Measurements from ENCODE around the gene ZNF8.

Gene ZNF8

DNA sequence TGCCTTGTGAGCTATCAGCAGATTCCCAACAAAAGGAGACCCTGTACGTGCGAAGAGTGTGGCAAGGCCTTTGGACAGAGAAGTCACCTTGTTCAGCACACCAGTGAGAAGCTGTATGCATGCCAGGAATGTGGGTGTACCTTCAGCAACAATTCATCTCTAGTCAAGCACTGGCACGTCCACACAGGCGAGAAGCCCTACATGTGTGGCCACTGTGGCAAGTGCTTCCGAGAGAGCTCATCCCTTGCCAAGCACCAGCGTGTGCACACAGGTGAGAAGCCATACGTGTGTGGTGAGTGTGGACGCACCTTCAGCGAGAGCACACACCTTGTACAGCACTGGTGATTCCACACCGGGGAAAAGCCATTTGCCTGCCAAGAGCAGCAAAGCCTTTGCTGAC lies 40.5 kb downstream of the ZNF8 start:
- no peak overlapping the region for H3K27ac ChIP-seq
- no peak overlapping the region for H3K4me3 ChIP-seq
- TF ChIP-seq, protein P1, sequence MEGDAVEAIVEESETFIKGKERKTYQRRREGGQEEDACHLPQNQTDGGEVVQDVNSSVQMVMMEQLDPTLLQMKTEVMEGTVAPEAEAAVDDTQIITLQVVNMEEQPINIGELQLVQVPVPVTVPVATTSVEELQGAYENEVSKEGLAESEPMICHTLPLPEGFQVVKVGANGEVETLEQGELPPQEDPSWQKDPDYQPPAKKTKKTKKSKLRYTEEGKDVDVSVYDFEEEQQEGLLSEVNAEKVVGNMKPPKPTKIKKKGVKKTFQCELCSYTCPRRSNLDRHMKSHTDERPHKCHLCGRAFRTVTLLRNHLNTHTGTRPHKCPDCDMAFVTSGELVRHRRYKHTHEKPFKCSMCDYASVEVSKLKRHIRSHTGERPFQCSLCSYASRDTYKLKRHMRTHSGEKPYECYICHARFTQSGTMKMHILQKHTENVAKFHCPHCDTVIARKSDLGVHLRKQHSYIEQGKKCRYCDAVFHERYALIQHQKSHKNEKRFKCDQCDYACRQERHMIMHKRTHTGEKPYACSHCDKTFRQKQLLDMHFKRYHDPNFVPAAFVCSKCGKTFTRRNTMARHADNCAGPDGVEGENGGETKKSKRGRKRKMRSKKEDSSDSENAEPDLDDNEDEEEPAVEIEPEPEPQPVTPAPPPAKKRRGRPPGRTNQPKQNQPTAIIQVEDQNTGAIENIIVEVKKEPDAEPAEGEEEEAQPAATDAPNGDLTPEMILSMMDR (IDR thresholded peaks at IDR 0.05): no peak
- no peak for DNase-seq (ENCODE audit: low spot score)

DNA sequence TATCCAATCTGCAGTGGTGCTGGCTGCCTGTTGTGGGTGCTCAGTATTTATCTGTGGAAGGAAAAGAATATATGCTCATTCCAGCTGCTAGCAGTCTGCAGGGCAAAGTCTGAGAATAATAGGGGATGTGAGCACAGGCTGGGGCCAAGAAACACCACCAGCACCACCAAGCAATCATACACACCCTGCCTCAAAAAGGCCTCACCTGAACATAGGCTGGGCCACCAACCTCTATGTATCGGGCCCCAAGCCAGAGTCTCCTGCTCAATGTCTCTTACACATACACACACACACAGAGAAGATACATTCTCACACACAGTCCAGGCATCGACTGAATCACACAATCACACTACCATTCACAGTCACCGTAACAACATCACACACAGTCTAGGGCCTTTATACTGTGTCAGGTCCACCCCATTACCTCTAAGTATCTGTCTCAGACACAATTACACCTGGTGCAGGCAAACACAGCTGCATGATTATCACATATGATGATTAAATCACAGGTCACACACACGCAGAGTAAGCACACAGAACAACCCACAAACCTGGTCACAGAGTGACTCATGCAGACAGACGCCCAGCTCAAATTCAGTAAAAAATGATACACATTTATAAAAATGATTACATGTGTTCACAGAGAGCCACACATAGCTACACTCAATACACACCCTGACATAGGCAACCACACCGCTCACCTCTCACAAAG lies 46.7 kb downstream of the ZNF8 start:
- no peak for DNase-seq (ENCODE audit: low spot score)
- Histone ChIP-seq H3K4me3 (peak overlapping the region; percentile 87), H3K27ac (no peak overlapping the region)
- TF ChIP-seq, protein P1 (IDR thresholded peaks at IDR 0.05): no peak

DNA sequence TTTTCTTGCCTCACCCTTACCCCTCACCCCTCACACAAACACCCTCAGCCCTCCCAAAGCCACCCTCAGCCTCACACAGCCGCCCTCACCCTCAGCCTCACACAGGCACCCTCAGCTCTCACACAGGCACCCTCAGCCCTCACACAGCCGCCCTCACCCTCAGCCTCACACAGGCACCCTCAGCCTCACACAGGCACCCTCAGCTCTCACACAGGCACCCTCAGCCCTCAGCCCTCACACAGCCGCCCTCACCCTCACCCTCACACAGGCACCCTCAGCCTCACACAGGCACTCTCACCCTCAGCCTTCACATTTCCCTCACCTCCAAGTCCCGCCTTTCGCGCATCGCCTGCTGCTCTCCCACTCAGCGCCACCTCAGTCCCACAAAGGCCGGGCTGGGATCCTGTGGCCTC lies 47.8 kb downstream of the ZNF8 start:
- Histone ChIP-seq H3K4me3 (peak overlapping the region; percentile 87), H3K27ac (peak overlapping the region; percentile 85 to 98)
- TF ChIP-seq, protein P1 (IDR thresholded peaks at IDR 0.05): no peak
- DNase-seq (ENCODE audit: low spot score): no peak

DNA sequence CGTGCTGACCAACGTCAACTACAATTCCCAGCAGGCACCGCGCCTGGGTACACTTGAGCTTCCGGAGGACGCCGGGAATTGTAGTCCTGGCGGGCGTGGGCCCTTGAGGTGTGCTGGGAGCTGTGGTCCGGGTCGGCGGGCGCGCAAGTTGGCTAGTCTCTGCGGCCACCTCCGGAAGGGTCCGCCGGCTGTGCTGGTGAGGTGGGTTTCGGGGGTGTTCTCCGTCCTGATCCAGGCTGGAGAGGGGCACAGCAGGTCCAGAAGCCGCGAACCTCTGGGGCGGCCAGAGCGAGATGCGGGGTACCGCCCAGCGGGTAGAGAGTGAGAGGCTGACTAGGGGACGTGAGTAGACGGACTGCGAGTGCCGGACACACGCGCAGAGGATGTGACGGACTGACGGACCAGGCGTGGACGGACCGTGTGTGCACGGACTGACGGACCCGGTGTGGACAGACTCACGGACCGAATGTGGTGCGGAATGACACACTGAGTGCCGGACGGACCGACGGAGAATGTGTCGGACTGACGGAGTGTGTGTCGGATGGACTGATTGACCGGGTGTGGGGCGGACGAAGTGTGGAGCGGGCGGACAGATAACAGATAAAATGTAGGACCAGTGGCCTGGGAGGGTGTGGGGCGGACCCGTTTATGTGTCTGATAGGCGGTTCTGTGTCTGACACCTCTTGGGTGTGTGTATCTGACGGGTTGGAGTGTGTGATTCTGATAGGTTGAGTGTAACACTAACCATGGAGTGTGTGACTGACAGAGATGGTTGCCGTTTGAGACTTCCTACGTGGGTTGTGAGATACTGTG lies 48.4 kb downstream of the ZNF8 start, which contains the start of gene ZSCAN22:
TSS of gene ZSCAN22 (plus strand) at position 81 of the 813 bp plus-strand sequence. CDS start 7,809 bp downstream, outside the sequence.
- peak within 1 kb of the TSS; percentile 87 for H3K4me3 ChIP-seq
- DNase-seq (ENCODE audit: low spot score): peak; percentile 98
- TF ChIP-seq, protein P1 (IDR thresholded peaks at IDR 0.05): no peak
- H3K27ac ChIP-seq: peak within 1 kb of the TSS; percentile 85 to 98

DNA sequence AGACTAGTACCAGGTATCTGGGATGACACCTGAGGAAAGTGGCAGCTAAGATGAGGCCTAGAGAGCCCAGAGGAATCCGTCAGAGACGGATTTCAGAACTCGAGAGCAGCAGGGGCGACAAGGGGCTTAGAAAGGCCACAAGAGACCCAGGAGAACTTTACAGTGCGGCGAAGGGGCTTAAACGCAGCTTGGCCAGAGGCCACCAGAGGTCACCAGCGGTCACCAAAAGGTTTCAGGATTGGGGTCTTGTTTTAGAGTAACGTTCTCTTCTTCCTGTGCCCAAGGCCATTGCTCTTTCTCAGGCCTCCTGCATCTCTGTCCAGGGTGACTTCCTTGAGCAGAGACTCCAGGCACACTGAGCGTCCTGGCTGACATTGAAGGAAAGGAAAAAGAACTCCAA lies 50.2 kb downstream of the ZNF8 start:
- Histone ChIP-seq H3K27ac (no peak overlapping the region), H3K4me3 (no peak overlapping the region)
- no peak for DNase-seq (ENCODE audit: low spot score)
- TF ChIP-seq, protein P1 (IDR thresholded peaks at IDR 0.05): no peak

DNA sequence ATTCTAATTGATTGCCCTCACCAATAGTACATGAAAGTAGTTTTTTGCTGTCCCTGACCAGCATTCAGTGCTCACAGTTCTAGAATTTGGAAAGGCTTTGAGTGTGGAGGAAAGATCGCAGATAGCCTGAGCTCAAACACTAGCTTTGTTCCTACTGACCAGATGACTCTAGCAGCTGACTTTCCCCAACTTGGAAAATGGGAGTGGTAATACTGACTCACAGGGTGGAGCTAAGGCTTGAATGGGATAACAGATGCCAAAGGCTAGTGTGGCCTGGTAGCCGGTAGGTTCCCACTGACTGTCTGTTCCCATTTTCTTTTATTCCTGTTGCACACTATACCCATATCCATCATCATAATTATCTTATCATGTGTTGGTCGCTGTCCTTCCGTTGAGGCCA lies 51.7 kb downstream of the ZNF8 start:
- H3K27ac ChIP-seq: no peak overlapping the region

More for the DNA sequence above, 51.7 kb downstream of the ZNF8 start:
- TF ChIP-seq, protein P1 (IDR thresholded peaks at IDR 0.05): no peak
- H3K4me3 ChIP-seq: no peak overlapping the region
- no peak for DNase-seq (ENCODE audit: low spot score)
